ENCODE data around the gene FABP6.
"Not testable (repeated sequence)": the region's sequence is repeated elsewhere in the genome, so short reads cannot be mapped to it uniquely, and the experiment has no call there.

FABP6 gene

GRCh38 chr5:160229190-160229742, at the start of gene FABP6:
Gene FABP6, plus strand, starts transcription at chr5:160229506. Its CDS starts 52 bp downstream, at chr5:160229558.
- Histone ChIP-seq H3K36me3 (ENCODE audit: control insufficient read depth, insufficient read depth, low read length) (no peaks in the 10 kb centered on the region), H3K9ac (ENCODE audit: low read depth, low read length) (no peak within 1 kb of the TSS), H3K4me3 (ENCODE audit: low read depth, low read length) (no peak within 1 kb of the TSS), H3K4me1 (ENCODE audit: control insufficient read depth, insufficient read depth, low read length) (no peaks in the 10 kb centered on the region), H3K9me3 (ENCODE audit: control insufficient read depth, insufficient read depth, low read length) (no peaks in the 10 kb centered on the region), H3K27me3 (ENCODE audit: control insufficient read depth, insufficient read depth, low read length) (no peaks in the 10 kb centered on the region)

GRCh38 chr5:160180931-160181330, 48.4 kb upstream of the FABP6 start:
- Histone ChIP-seq H3K9me3 (ENCODE audit: control insufficient read depth, insufficient read depth, low read length) (no peaks in the 10 kb centered on the region), H3K27me3 (ENCODE audit: control insufficient read depth, insufficient read depth, low read length) (no peaks in the 10 kb centered on the region), H3K4me1 (ENCODE audit: control insufficient read depth, insufficient read depth, low read length) (no peaks in the 10 kb centered on the region), H3K4me3 (ENCODE audit: low read depth, low read length) (no peak overlapping the region), H3K9ac (ENCODE audit: low read depth, low read length) (no peak overlapping the region), H3K36me3 (ENCODE audit: control insufficient read depth, insufficient read depth, low read length) (no peaks in the 10 kb centered on the region)

GRCh38 chr5:160181965-160182622, 47.2 kb upstream of the FABP6 start:
- Histone ChIP-seq H3K27me3 (ENCODE audit: control insufficient read depth, insufficient read depth, low read length) (no peaks in the 10 kb centered on the region), H3K9me3 (ENCODE audit: control insufficient read depth, insufficient read depth, low read length) (no peaks in the 10 kb centered on the region), H3K4me1 (ENCODE audit: control insufficient read depth, insufficient read depth, low read length) (no peaks in the 10 kb centered on the region)

GRCh38 chr5:160183075-160183474, 46.2 kb upstream of the FABP6 start:
- H3K9me3 ChIP-seq (ENCODE audit: control insufficient read depth, insufficient read depth, low read length): no peaks in the 10 kb centered on the region
- H3K36me3 ChIP-seq (ENCODE audit: control insufficient read depth, insufficient read depth, low read length): no peaks in the 10 kb centered on the region
- no peak overlapping the region for H3K9ac ChIP-seq (ENCODE audit: low read depth, low read length)
- no peaks in the 10 kb centered on the region for H3K4me1 ChIP-seq (ENCODE audit: control insufficient read depth, insufficient read depth, low read length)
- H3K27me3 ChIP-seq (ENCODE audit: control insufficient read depth, insufficient read depth, low read length): no peaks in the 10 kb centered on the region
- H3K4me3 ChIP-seq (ENCODE audit: low read depth, low read length): no peak overlapping the region

More at GRCh38 chr5:160181965-160182622, 47.2 kb upstream of the FABP6 start:
- Histone ChIP-seq H3K9ac (ENCODE audit: low read depth, low read length) (no peak overlapping the region), H3K36me3 (ENCODE audit: control insufficient read depth, insufficient read depth, low read length) (no peaks in the 10 kb centered on the region), H3K4me3 (ENCODE audit: low read depth, low read length) (no peak overlapping the region)

GRCh38 chr5:160185626-160186360, 43.5 kb upstream of the FABP6 start:
- H3K27me3 ChIP-seq (ENCODE audit: control insufficient read depth, insufficient read depth, low read length): no peaks in the 10 kb centered on the region
- no peaks in the 10 kb centered on the region for H3K9me3 ChIP-seq (ENCODE audit: control insufficient read depth, insufficient read depth, low read length)
- peaks cover 4% of the 10 kb centered on the region for H3K4me1 ChIP-seq (ENCODE audit: control insufficient read depth, insufficient read depth, low read length)
- no peak overlapping the region for H3K4me3 ChIP-seq (ENCODE audit: low read depth, low read length)
- H3K36me3 ChIP-seq (ENCODE audit: control insufficient read depth, insufficient read depth, low read length): no peaks in the 10 kb centered on the region
- no peak overlapping the region for H3K9ac ChIP-seq (ENCODE audit: low read depth, low read length)

GRCh38 chr5:160186480-160186879, 42.8 kb upstream of the FABP6 start:
- Histone ChIP-seq H3K36me3 (ENCODE audit: control insufficient read depth, insufficient read depth, low read length) (no peaks in the 10 kb centered on the region), H3K4me3 (ENCODE audit: low read depth, low read length) (no peak overlapping the region), H3K9ac (ENCODE audit: low read depth, low read length) (no peak overlapping the region), H3K4me1 (ENCODE audit: control insufficient read depth, insufficient read depth, low read length) (peaks cover 4% of the 10 kb centered on the region), H3K9me3 (ENCODE audit: control insufficient read depth, insufficient read depth, low read length) (no peaks in the 10 kb centered on the region), H3K27me3 (ENCODE audit: control insufficient read depth, insufficient read depth, low read length) (no peaks in the 10 kb centered on the region)

GRCh38 chr5:160187091-160187490, 42.2 kb upstream of the FABP6 start:
- H3K27me3 ChIP-seq (ENCODE audit: control insufficient read depth, insufficient read depth, low read length): no peaks in the 10 kb centered on the region
- no peak overlapping the region for H3K9ac ChIP-seq (ENCODE audit: low read depth, low read length)
- H3K9me3 ChIP-seq (ENCODE audit: control insufficient read depth, insufficient read depth, low read length): no peaks in the 10 kb centered on the region
- no peak overlapping the region for H3K4me3 ChIP-seq (ENCODE audit: low read depth, low read length)
- H3K4me1 ChIP-seq (ENCODE audit: control insufficient read depth, insufficient read depth, low read length): peaks cover 4% of the 10 kb centered on the region
- H3K36me3 ChIP-seq (ENCODE audit: control insufficient read depth, insufficient read depth, low read length): no peaks in the 10 kb centered on the region

- H3K9me3 ChIP-seq (ENCODE audit: control insufficient read depth, insufficient read depth, low read length): no peaks in the 10 kb centered on the region
- H3K4me3 ChIP-seq (ENCODE audit: low read depth, low read length): peak overlapping the region; percentile 35
- no peaks in the 10 kb centered on the region for H3K36me3 ChIP-seq (ENCODE audit: control insufficient read depth, insufficient read depth, low read length)
- H3K4me1 ChIP-seq (ENCODE audit: control insufficient read depth, insufficient read depth, low read length): peaks cover 4% of the 10 kb centered on the region
- H3K9ac ChIP-seq (ENCODE audit: low read depth, low read length): peak overlapping the region; percentile 60
- no peaks in the 10 kb centered on the region for H3K27me3 ChIP-seq (ENCODE audit: control insufficient read depth, insufficient read depth, low read length)
Measured at GRCh38 chr5:160188141-160189015, 40.9 kb upstream of the FABP6 start.

GRCh38 chr5:160192424-160192823, 36.9 kb upstream of the FABP6 start:
- no peak overlapping the region for H3K9ac ChIP-seq (ENCODE audit: low read depth, low read length)
- no peaks in the 10 kb centered on the region for H3K9me3 ChIP-seq (ENCODE audit: control insufficient read depth, insufficient read depth, low read length)
- H3K4me3 ChIP-seq (ENCODE audit: low read depth, low read length): no peak overlapping the region
- peaks cover 8% of the 10 kb centered on the region for H3K4me1 ChIP-seq (ENCODE audit: control insufficient read depth, insufficient read depth, low read length)
- H3K27me3 ChIP-seq (ENCODE audit: control insufficient read depth, insufficient read depth, low read length): peaks cover 2% of the 10 kb centered on the region
- no peaks in the 10 kb centered on the region for H3K36me3 ChIP-seq (ENCODE audit: control insufficient read depth, insufficient read depth, low read length)

- H3K27me3 ChIP-seq (ENCODE audit: control insufficient read depth, insufficient read depth, low read length); H3K36me3 ChIP-seq (ENCODE audit: control insufficient read depth, insufficient read depth, low read length); H3K9ac ChIP-seq (ENCODE audit: low read depth, low read length); H3K4me3 ChIP-seq (ENCODE audit: low read depth, low read length); H3K9me3 ChIP-seq (ENCODE audit: control insufficient read depth, insufficient read depth, low read length): not testable (repeated sequence)
- H3K4me1 ChIP-seq (ENCODE audit: control insufficient read depth, insufficient read depth, low read length): peaks cover 11% of the 10 kb centered on the region
Measured at GRCh38 chr5:160193076-160193475, 36.2 kb upstream of the FABP6 start.

GRCh38 chr5:160193790-160194189, 35.5 kb upstream of the FABP6 start:
- H3K36me3 ChIP-seq (ENCODE audit: control insufficient read depth, insufficient read depth, low read length); H3K27me3 ChIP-seq (ENCODE audit: control insufficient read depth, insufficient read depth, low read length); H3K9me3 ChIP-seq (ENCODE audit: control insufficient read depth, insufficient read depth, low read length); H3K4me3 ChIP-seq (ENCODE audit: low read depth, low read length); H3K9ac ChIP-seq (ENCODE audit: low read depth, low read length): not testable (repeated sequence)
- H3K4me1 ChIP-seq (ENCODE audit: control insufficient read depth, insufficient read depth, low read length): peaks cover 16% of the 10 kb centered on the region
